Measurements from ENCODE around the gene NAALADL2. TPM values are rescaled to one million over a fixed set of nuclear protein-coding genes. Genes with fewer than 3 reads are reported as not detected.

Gene NAALADL2
- total RNA-seq, 1 donor from 2014 or later, result 11.5 TPM

GRCh38 chr3:175278680-175279079, 419.5 kb downstream of the NAALADL2 start:
- H3K27me3 ChIP-seq, result no peaks in the 10 kb centered on the region
- no peaks in the 10 kb centered on the region for H3K9me3 ChIP-seq (ENCODE audit: low read depth)
- no peaks in the 10 kb centered on the region for H3K79me2 ChIP-seq (ENCODE audit: low read depth)
- no peak for TF ChIP-seq EZH2phosphoT487 (IDR thresholded peaks at IDR 0.05)
- TF ChIP-seq EZH2 (IDR thresholded peaks at IDR 0.05), result no peak
- TF ChIP-seq CTCF (IDR thresholded peaks at IDR 0.05), result no peak
- no peaks in the 10 kb centered on the region for H4K20me1 ChIP-seq (ENCODE audit: low read depth)
- H3K4me2 ChIP-seq, result no peak overlapping the region
- H3K4me3 ChIP-seq, result no peak overlapping the region
- no peak overlapping the region for H3K27ac ChIP-seq
- H2AFZ ChIP-seq (replicated peaks), result no peak overlapping the region
- Mint-ChIP-seq H3K36me3 (no peaks in the 10 kb centered on the region), H3K9me3 (no peaks in the 10 kb centered on the region), H3K4me1 (peaks cover 5% of the 10 kb centered on the region), H3K27me3 (ENCODE audit: insufficient read depth, low read depth) (no peaks in the 10 kb centered on the region), H3K4me3 (no peak overlapping the region), H3K27ac (no peak overlapping the region)
- H3K36me3 ChIP-seq, result no peaks in the 10 kb centered on the region
- H3K4me1 ChIP-seq, result no peaks in the 10 kb centered on the region
- DNase-seq (ENCODE audit: low spot score), result no peak
- H3K9ac ChIP-seq, result no peak overlapping the region
- no peaks in the 10 kb centered on the region for H3F3A ChIP-seq (ENCODE audit: low read depth)

GRCh38 chr3:175279457-175279856, 420.3 kb downstream of the NAALADL2 start:
- Histone ChIP-seq H3K79me2 (ENCODE audit: low read depth) (no peaks in the 10 kb centered on the region), H3K9me3 (ENCODE audit: low read depth) (no peaks in the 10 kb centered on the region), H3K27me3 (no peaks in the 10 kb centered on the region), H3K27ac (no peak overlapping the region), H3K4me1 (no peaks in the 10 kb centered on the region), H3K4me2 (no peak overlapping the region), H3K9ac (no peak overlapping the region), H4K20me1 (ENCODE audit: low read depth) (no peaks in the 10 kb centered on the region), H3K4me3 (no peak overlapping the region), H2AFZ (replicated peaks) (no peak overlapping the region), H3K36me3 (no peaks in the 10 kb centered on the region), H3F3A (ENCODE audit: low read depth) (no peaks in the 10 kb centered on the region)
- H3K27ac Mint-ChIP-seq, result no peak overlapping the region
- no peaks in the 10 kb centered on the region for H3K9me3 Mint-ChIP-seq
- TF ChIP-seq EZH2 (IDR thresholded peaks at IDR 0.05), result no peak
- TF ChIP-seq EZH2phosphoT487 (IDR thresholded peaks at IDR 0.05), result no peak
- TF ChIP-seq CTCF (IDR thresholded peaks at IDR 0.05), result no peak
- no peaks in the 10 kb centered on the region for H3K27me3 Mint-ChIP-seq (ENCODE audit: insufficient read depth, low read depth)
- H3K36me3 Mint-ChIP-seq, result no peaks in the 10 kb centered on the region
- H3K4me1 Mint-ChIP-seq, result peaks cover 5% of the 10 kb centered on the region
- DNase-seq (ENCODE audit: low spot score), result no peak
- no peak overlapping the region for H3K4me3 Mint-ChIP-seq

GRCh38 chr3:175279911-175280310, 420.8 kb downstream of the NAALADL2 start:
- Histone ChIP-seq H3K79me2 (ENCODE audit: low read depth) (no peaks in the 10 kb centered on the region), H3K9me3 (ENCODE audit: low read depth) (no peaks in the 10 kb centered on the region), H2AFZ (replicated peaks) (no peak overlapping the region), H4K20me1 (ENCODE audit: low read depth) (no peaks in the 10 kb centered on the region), H3K4me1 (no peaks in the 10 kb centered on the region), H3K4me3 (no peak overlapping the region), H3K27ac (no peak overlapping the region), H3K27me3 (no peaks in the 10 kb centered on the region), H3K9ac (no peak overlapping the region), H3K4me2 (no peak overlapping the region), H3F3A (ENCODE audit: low read depth) (no peaks in the 10 kb centered on the region), H3K36me3 (no peaks in the 10 kb centered on the region)
- Mint-ChIP-seq H3K9me3 (no peaks in the 10 kb centered on the region), H3K4me1 (peaks cover 5% of the 10 kb centered on the region), H3K27ac (no peak overlapping the region), H3K27me3 (ENCODE audit: insufficient read depth, low read depth) (no peaks in the 10 kb centered on the region), H3K36me3 (no peaks in the 10 kb centered on the region), H3K4me3 (no peak overlapping the region)
- TF ChIP-seq EZH2 (IDR thresholded peaks at IDR 0.05), result no peak
- TF ChIP-seq CTCF (IDR thresholded peaks at IDR 0.05), result no peak
- no peak for TF ChIP-seq EZH2phosphoT487 (IDR thresholded peaks at IDR 0.05)
- DNase-seq (ENCODE audit: low spot score), result no peak

Data from neural progenitor cell (in vitro differentiated cells).